Nephron (organoid): ENCODE measurements around the gene CORO7.

Experiments used
- H3K27ac Mint-ChIP-seq, 3 experiments: 2 replicates each; pipeline ENCODE4 v1.8.0; 2020; ENCODE audit warnings: mixed read lengths in 3 of 3, mild to moderate bottlenecking in 2 of 3, moderate library complexity in 1 of 3
- H3K27me3 Mint-ChIP-seq: 2 replicates; pipeline ENCODE4 v1.8.0; 2021; ENCODE audit warnings: low read depth, mild to moderate bottlenecking, moderate library complexity, mixed read lengths
- H3K36me3 Mint-ChIP-seq: 2 replicates; pipeline ENCODE4 v1.8.0; 2020; ENCODE audit warnings: low read depth, mixed read lengths
- H3K4me1 Mint-ChIP-seq: 2 replicates; pipeline ENCODE4 v1.8.0; 2020; ENCODE audit warnings: mixed read lengths
- H3K4me3 Mint-ChIP-seq, 3 experiments: 2 replicates each; pipeline ENCODE4 v1.8.0; 2020; ENCODE audit warnings: mild to moderate bottlenecking in 3 of 3, mixed read lengths in 3 of 3, moderate library complexity in 2 of 3
- H3K9me3 Mint-ChIP-seq: 2 replicates; pipeline ENCODE4 v1.8.0; 2020; ENCODE audit warnings: mixed read lengths
- CTCF ChIP-seq, 3 experiments: fragments of 200-600 bp; sonication (generic); IDR thresholded peaks; one replicate each; pipeline ENCODE4 v1.5.0; 2021; ENCODE audit warnings: antibody characterized with exemption in 3 of 3; ENCODE audit not compliant: unreplicated experiment in 3 of 3

Gene CORO7

GRCh38 chr16:4372578-4373355, 43.6 kb downstream of the CORO7 start:
- no peaks in the 10 kb centered on the region for H3K36me3 Mint-ChIP-seq
- H3K9me3 Mint-ChIP-seq = no peaks in the 10 kb centered on the region
- H3K27me3 Mint-ChIP-seq = peaks cover 4% of the 10 kb centered on the region

GRCh38 chr16:4372001-4372577, 44.3 kb downstream of the CORO7 start:
- no peak for TF ChIP-seq CTCF (IDR thresholded peaks at IDR 0.05; ENCODE audit: unreplicated experiment in 3 of 3)
- Mint-ChIP-seq H3K27ac (peak overlapping the region in 1 of 3 experiments; percentile 55), H3K4me1 (peaks cover 37% of the 10 kb centered on the region), H3K9me3 (no peaks in the 10 kb centered on the region), H3K4me3 (peak overlapping the region; percentile 89 to 94 (median 90)), H3K36me3 (no peaks in the 10 kb centered on the region), H3K27me3 (peaks cover 8% of the 10 kb centered on the region)

More at GRCh38 chr16:4372578-4373355, 43.6 kb downstream of the CORO7 start:
- peak overlapping the region; percentile 44 to 56 (median 46) for H3K27ac Mint-ChIP-seq
- TF ChIP-seq CTCF (IDR thresholded peaks at IDR 0.05; ENCODE audit: unreplicated experiment in 3 of 3) = no peak
- H3K4me1 Mint-ChIP-seq = peaks cover 44% of the 10 kb centered on the region
- H3K4me3 Mint-ChIP-seq = peak overlapping the region; percentile 89 to 94 (median 90)

GRCh38 chr16:4371357-4372000, 44.9 kb downstream of the CORO7 start, which contains the start of gene VASN:
TSS of gene VASN (plus strand) at chr16:4371848. CDS start at chr16:4380878, 9,030 bp downstream.
- peaks cover 31% of the 10 kb centered on the region for H3K4me1 Mint-ChIP-seq
- peaks cover 8% of the 10 kb centered on the region for H3K27me3 Mint-ChIP-seq
- H3K36me3 Mint-ChIP-seq = no peaks in the 10 kb centered on the region
- H3K27ac Mint-ChIP-seq = peak within 1 kb of the TSS; percentile 70 to 89 (median 85)
- H3K4me3 Mint-ChIP-seq = peak within 1 kb of the TSS; percentile 89 to 94 (median 90)
- H3K9me3 Mint-ChIP-seq = no peaks in the 10 kb centered on the region
- TF ChIP-seq CTCF (IDR thresholded peaks at IDR 0.05; ENCODE audit: unreplicated experiment in 3 of 3) = no peak

GRCh38 chr16:4370570-4371356, 45.6 kb downstream of the CORO7 start:
- Mint-ChIP-seq H3K36me3 (no peaks in the 10 kb centered on the region), H3K9me3 (no peaks in the 10 kb centered on the region), H3K4me3 (peak overlapping the region; percentile 71 to 81 (median 79)), H3K27ac (peak overlapping the region; percentile 70 to 89 (median 85)), H3K4me1 (peaks cover 28% of the 10 kb centered on the region), H3K27me3 (peaks cover 8% of the 10 kb centered on the region)
- no peak for TF ChIP-seq CTCF (IDR thresholded peaks at IDR 0.05; ENCODE audit: unreplicated experiment in 3 of 3)

- peak overlapping the region; percentile 45 to 81 (median 77) for H3K4me3 Mint-ChIP-seq
- peaks cover 22% of the 10 kb centered on the region for H3K4me1 Mint-ChIP-seq
- H3K9me3 Mint-ChIP-seq = no peaks in the 10 kb centered on the region
- peak overlapping the region in 2 of 3 experiments; percentile 70 to 89 for H3K27ac Mint-ChIP-seq
- no peak for TF ChIP-seq CTCF (IDR thresholded peaks at IDR 0.05; ENCODE audit: unreplicated experiment in 3 of 3)
- peaks cover 8% of the 10 kb centered on the region for H3K27me3 Mint-ChIP-seq
- no peaks in the 10 kb centered on the region for H3K36me3 Mint-ChIP-seq
These were observed 46.2 kb downstream of the CORO7 start for GRCh38 chr16:4370151-4370550.
